Body of pancreas (tissue), 4 donors: Measurements from ENCODE around the gene ATF7IP2. TPM values are rescaled to one million over a fixed set of nuclear protein-coding genes. Genes with fewer than 3 reads are reported as not detected.
"Not testable (repeated sequence)": the region's sequence is repeated elsewhere in the genome, so short reads cannot be mapped to it uniquely, and the experiment has no call there.

Source experiments
- ATAC-seq: fragments of 150-250 bp; one replicate; pipeline ENCODE4 v1.9.1; 2016
- DNase-seq, 4 donors: peaks; one replicate each; pipeline ENCODE4 v3.0.0-alpha.2; 2019
- H3K27ac ChIP-seq, 4 donors: fragments of 200-600 bp; sonication (generic); 1 replicate in 3 of 4; 2 replicates in 1 of 4; pipeline versions ENCODE4 v1.5.1 to v1.6.1; 2016 to 2019; ENCODE audit warnings: mild to moderate bottlenecking in 1 of 4, mixed read lengths in 1 of 4, moderate library complexity in 1 of 4
- H3K27me3 ChIP-seq, 2 donors: fragments of 200-600 bp; sonication (generic); one replicate each; pipeline ENCODE4 v1.6.0; 2016; ENCODE audit warnings: mild to moderate bottlenecking in 1 of 2
- H3K36me3 ChIP-seq, 2 donors: fragments of 200-600 bp; sonication (generic); replicated peaks in 1 of 2; 2 replicates each; pipeline ENCODE4 v1.5.1; 2016; ENCODE audit warnings: low read depth in 2 of 2; ENCODE audit not compliant: insufficient read depth in 1 of 2
- H3K4me1 ChIP-seq: fragments of 200-600 bp; sonication (generic); one replicate; pipeline ENCODE4 v1.6.0; 2016
- H3K4me3 ChIP-seq, 2 donors: fragments of 200-600 bp; sonication (generic); 1 replicate in 1 of 2; 2 replicates in 1 of 2; pipeline ENCODE4 v1.5.1; 2016 to 2019
- H3K9me3 ChIP-seq, 3 donors: fragments of 200-600 bp; sonication (generic); 1 replicate in 2 of 3; 2 replicates in 1 of 3; pipeline ENCODE4 v1.5.1; 2016
- POLR2A ChIP-seq, 3 donors: fragments of 450-650 bp; IDR thresholded peaks; one replicate each; pipeline ENCODE4 v1.6.1; 2016; ENCODE audit warnings: antibody characterized with exemption in 3 of 3, mild to moderate bottlenecking in 2 of 3
- WGBS, 2 donors: methylation state at CpG; one replicate each; pipeline ENCODE4 v1.1.5; 2017; 5-methylcytosine and 5-hydroxymethylcytosine counted together
- intact Hi-C: fragments of 100-400 bp; cut with DNase I; formaldehyde crosslinking; loops from one replicate; pipeline ENCODE4 v1.15.1; 2023
- total RNA-seq, 2 donors: library from RNA; depleted of rRNA; stranded (reverse); fragments of >200 nt; gene quantifications; one replicate each; pipeline ENCODE4 v1.1.0, GENCODE V29; 2016
- TF ChIP-seq, protein P1 (sequence below), 7 experiments: fragments of 450-650 bp in 4 of 7; fragments of 200-600 bp in 3 of 7; sonication (generic) in 3 of 7; IDR thresholded peaks; one replicate each; pipeline ENCODE4 v1.5.1; 2016 to 2019; ENCODE audit warnings: antibody characterized with exemption in 7 of 7

ATF7IP2 gene
- total RNA-seq, 2 donors from 2014 or later = 15.8 to 22.8 TPM

GRCh38 chr16:10421596-10421995, 35.7 kb downstream of the ATF7IP2 start:
- H3K36me3 ChIP-seq = no peaks in the 10 kb centered on the region
- intact Hi-C loops = no loop called here
- WGBS, 2 donors = 93 to 96% methylated on average over 3 of the region's 3 CpGs
- DNase-seq (no peak), ATAC-seq (no peak)
- H3K4me3 ChIP-seq = no peak overlapping the region
- H3K27ac ChIP-seq = no peak overlapping the region
- peaks cover 0 to 9% (median 0%) of the 10 kb centered on the region in 3 donors for H3K9me3 ChIP-seq
- H3K4me1 ChIP-seq = no peaks in the 10 kb centered on the region
- no peaks in the 10 kb centered on the region for H3K27me3 ChIP-seq
- TF ChIP-seq POLR2A (IDR thresholded peaks at IDR 0.05) = no peak
- TF ChIP-seq, protein P1, sequence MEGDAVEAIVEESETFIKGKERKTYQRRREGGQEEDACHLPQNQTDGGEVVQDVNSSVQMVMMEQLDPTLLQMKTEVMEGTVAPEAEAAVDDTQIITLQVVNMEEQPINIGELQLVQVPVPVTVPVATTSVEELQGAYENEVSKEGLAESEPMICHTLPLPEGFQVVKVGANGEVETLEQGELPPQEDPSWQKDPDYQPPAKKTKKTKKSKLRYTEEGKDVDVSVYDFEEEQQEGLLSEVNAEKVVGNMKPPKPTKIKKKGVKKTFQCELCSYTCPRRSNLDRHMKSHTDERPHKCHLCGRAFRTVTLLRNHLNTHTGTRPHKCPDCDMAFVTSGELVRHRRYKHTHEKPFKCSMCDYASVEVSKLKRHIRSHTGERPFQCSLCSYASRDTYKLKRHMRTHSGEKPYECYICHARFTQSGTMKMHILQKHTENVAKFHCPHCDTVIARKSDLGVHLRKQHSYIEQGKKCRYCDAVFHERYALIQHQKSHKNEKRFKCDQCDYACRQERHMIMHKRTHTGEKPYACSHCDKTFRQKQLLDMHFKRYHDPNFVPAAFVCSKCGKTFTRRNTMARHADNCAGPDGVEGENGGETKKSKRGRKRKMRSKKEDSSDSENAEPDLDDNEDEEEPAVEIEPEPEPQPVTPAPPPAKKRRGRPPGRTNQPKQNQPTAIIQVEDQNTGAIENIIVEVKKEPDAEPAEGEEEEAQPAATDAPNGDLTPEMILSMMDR (IDR thresholded peaks at IDR 0.05) = no peak

GRCh38 chr16:10428433-10429168, 42.7 kb downstream of the ATF7IP2 start:
- ATAC-seq = no peak
- TF ChIP-seq POLR2A (IDR thresholded peaks at IDR 0.05) = no peak
- TF ChIP-seq, protein P1 (IDR thresholded peaks at IDR 0.05) = no peak
- Histone ChIP-seq H3K9me3 (no peaks in the 10 kb centered on the region), H3K36me3 (peaks cover 0 to 2% of the 10 kb centered on the region in 2 donors), H3K27me3 (no peaks in the 10 kb centered on the region), H3K4me1 (no peaks in the 10 kb centered on the region), H3K27ac (no peak overlapping the region), H3K4me3 (no peak overlapping the region)
- intact Hi-C loops = no loop called here
- DNase-seq = no peak
- 81 to 93% methylated on average over 3 of the region's 3 CpGs for WGBS, 2 donors

DNA sequence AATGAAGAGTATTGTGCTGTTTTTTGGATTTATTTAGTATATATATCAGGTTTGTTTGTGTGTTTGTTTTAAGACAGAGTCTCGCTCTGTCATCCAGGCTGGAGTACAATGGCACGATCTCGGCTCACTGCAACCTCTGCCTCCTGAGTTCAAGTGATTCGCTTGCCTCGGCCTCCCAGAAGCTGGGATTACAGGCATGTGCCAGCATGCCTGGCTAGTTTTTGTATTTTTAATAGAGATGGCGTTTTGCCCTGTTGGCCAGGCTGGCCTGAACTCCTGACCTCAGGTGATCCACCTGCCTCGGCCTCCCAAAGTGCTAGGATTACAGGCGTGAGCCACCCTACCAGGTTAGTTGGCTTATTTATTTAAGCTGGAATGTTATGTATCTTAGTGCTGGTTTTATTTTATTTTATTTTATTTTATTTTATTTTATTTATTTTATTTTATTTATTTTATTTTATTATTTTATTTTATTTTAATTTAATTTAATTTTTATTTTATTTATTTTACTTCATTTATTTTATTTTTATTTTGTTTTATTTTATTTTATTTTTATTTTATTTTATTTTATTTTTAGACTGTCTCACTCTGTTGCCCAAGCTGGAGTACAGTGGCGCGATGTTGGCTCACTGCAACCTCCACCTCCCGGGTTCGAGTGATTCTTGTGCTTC, 43.6 kb downstream of the ATF7IP2 start:
- WGBS, 2 donors = 95 to 96% methylated on average over 12 of the region's 12 CpGs
- intact Hi-C loops = not testable (repeated sequence)

GRCh38 chr16:10441726-10442125, 55.9 kb downstream of the ATF7IP2 start:
- Histone ChIP-seq H3K4me3 (no peak overlapping the region), H3K27ac (no peak overlapping the region), H3K9me3 (peaks cover 0 to 16% (median 0%) of the 10 kb centered on the region in 3 donors), H3K27me3 (no peaks in the 10 kb centered on the region), H3K4me1 (no peaks in the 10 kb centered on the region), H3K36me3 (peaks cover 4 to 5% of the 10 kb centered on the region in 2 donors)
- 89 to 92% methylated on average over 3 of the region's 3 CpGs for WGBS, 2 donors
- DNase-seq (no peak), ATAC-seq (no peak)
- intact Hi-C loops = no loop called here
- no peak for TF ChIP-seq POLR2A (IDR thresholded peaks at IDR 0.05)
- TF ChIP-seq, protein P1 (IDR thresholded peaks at IDR 0.05) = no peak

More for the DNA sequence above, 43.6 kb downstream of the ATF7IP2 start:
- H3K36me3 ChIP-seq, H3K27ac ChIP-seq, H3K4me3 ChIP-seq, H3K4me1 ChIP-seq, ATAC-seq, H3K9me3 ChIP-seq, H3K27me3 ChIP-seq, DNase-seq: not testable (repeated sequence)

GRCh38 chr16:10447289-10447688, 61.4 kb downstream of the ATF7IP2 start:
- H3K9me3 ChIP-seq = peaks cover 0 to 20% (median 0%) of the 10 kb centered on the region in 3 donors
- H3K4me3 ChIP-seq = no peak overlapping the region
- no peaks in the 10 kb centered on the region for H3K4me1 ChIP-seq
- no peak for TF ChIP-seq POLR2A (IDR thresholded peaks at IDR 0.05)
- TF ChIP-seq, protein P1 (IDR thresholded peaks at IDR 0.05) = no peak
- 95 to 98% methylated on average over 9 of the region's 9 CpGs for WGBS, 2 donors
- intact Hi-C loops = no loop called here
- no peaks in the 10 kb centered on the region for H3K27me3 ChIP-seq
- DNase-seq = no peak
- peaks cover 5 to 11% of the 10 kb centered on the region in 2 donors for H3K36me3 ChIP-seq
- H3K27ac ChIP-seq = no peak overlapping the region
- ATAC-seq = no peak

- DNase-seq, H3K4me3 ChIP-seq, intact Hi-C loops, H3K4me1 ChIP-seq, H3K27me3 ChIP-seq, H3K9me3 ChIP-seq, H3K27ac ChIP-seq, ATAC-seq, H3K36me3 ChIP-seq: not testable (repeated sequence)
- 86 to 92% methylated on average over 7 to 13 of the region's 13 CpGs for WGBS, 2 donors
Measured at GRCh38 chr16:10452208-10453158, 66.6 kb downstream of the ATF7IP2 start.
